IMR-90 (cell line): Measurements from ENCODE around the gene NBEA. TPM values are rescaled to one million over a fixed set of nuclear protein-coding genes. Genes with fewer than 3 reads are reported as not detected.

ENCODE experiments used
- ATAC-seq: fragments of 200-7000 bp; cut with Tn5 transposase; 2 replicates; pipeline ENCODE4 v1.9.1; 2020; ENCODE audit warnings: low read depth, mild to moderate bottlenecking, moderate library complexity
- BruUV-seq: library from RNA; stranded (reverse); fragments of 400-500 nt; replicated peaks from 2 replicates; lab custom pipeline; 2021; lab: Mats Ljungman, UMichigan
- CTCF ChIA-PET: fragments of 300-600 bp; formaldehyde crosslinking; extraction: SDS; loops from one replicate; lab custom pipeline; 2021; ENCODE audit warnings: antibody characterized with exemption; lab: Yijun Ruan, JAX
- POLR2A ChIA-PET: fragments of 300-600 bp; sonication (Branson Sonifier 250); formaldehyde crosslinking; loops from one replicate; lab custom pipeline; 2022; ENCODE audit warnings: antibody characterized with exemption; ENCODE audit not compliant: unreplicated experiment; lab: Charles Lee
- DNase-seq: peaks from one replicate; pipeline ENCODE4 v3.0.0; 2013
- H2AFZ ChIP-seq: replicated peaks from 2 replicates; pipeline ENCODE3; 2013; ENCODE audit warnings: low read length, mild to moderate bottlenecking; ENCODE audit not compliant: poor library complexity
- H2AK5ac ChIP-seq: 2 replicates; pipeline ENCODE4 v1.6.1; 2013; ENCODE audit warnings: low read depth, low read length, inconsistent platforms
- H2AK9ac ChIP-seq: replicated peaks from 2 replicates; pipeline ENCODE3; 2013; ENCODE audit warnings: mild to moderate bottlenecking, low read depth, low read length, moderate library complexity; ENCODE audit not compliant: poor library complexity
- H2BK120ac ChIP-seq: 2 replicates; pipeline ENCODE4 v1.6.1; 2013; ENCODE audit warnings: low read depth, low read length, inconsistent platforms
- H2BK15ac ChIP-seq: 3 replicates; pipeline ENCODE4 v1.6.1; 2013; ENCODE audit warnings: low read depth, low read length, inconsistent platforms
- H2BK20ac ChIP-seq: 2 replicates; pipeline ENCODE4 v1.6.1; 2013; ENCODE audit warnings: low read depth, mild to moderate bottlenecking, inconsistent platforms, low read length, moderate library complexity
- H2BK5ac ChIP-seq: 2 replicates; pipeline ENCODE4 v1.6.1; 2013; ENCODE audit warnings: mild to moderate bottlenecking, low read depth, low read length, inconsistent platforms; ENCODE audit not compliant: poor library complexity, severe bottlenecking
- H3K14ac ChIP-seq: replicated peaks from 2 replicates; pipeline ENCODE4 v1.6.1; 2013; ENCODE audit warnings: low read depth, low read length, inconsistent platforms
- H3K18ac ChIP-seq: 2 replicates; pipeline ENCODE4 v1.6.1; 2013; ENCODE audit warnings: low read depth, low read length, control low read depth
- H3K23ac ChIP-seq: 2 replicates; pipeline ENCODE4 v1.6.1; 2013; ENCODE audit warnings: low read depth, low read length, inconsistent platforms
- H3K27ac ChIP-seq: 2 replicates; pipeline ENCODE4 v1.5.1; 2013; ENCODE audit warnings: mild to moderate bottlenecking, control low read depth, low read length; ENCODE audit not compliant: insufficient read depth
- H3K27me3 ChIP-seq: 2 replicates; pipeline ENCODE4 v1.6.1; 2013; ENCODE audit warnings: low read length; ENCODE audit not compliant: control insufficient read depth, insufficient read depth
- H3K36me3 ChIP-seq: 2 replicates; pipeline ENCODE4 v1.6.1; 2013; ENCODE audit warnings: low read length, mixed read lengths; ENCODE audit not compliant: control insufficient read depth, insufficient read depth
- H3K4ac ChIP-seq: 2 replicates; pipeline ENCODE4 v1.6.1; 2013; ENCODE audit warnings: low read depth, low read length, inconsistent platforms
- H3K4me1 ChIP-seq: 2 replicates; pipeline ENCODE4 v1.6.1; 2013; ENCODE audit warnings: low read length, mixed read lengths; ENCODE audit not compliant: control insufficient read depth, insufficient read depth
- H3K4me2 ChIP-seq: 2 replicates; pipeline ENCODE4 v1.6.1; 2013; ENCODE audit warnings: low read depth, mild to moderate bottlenecking, control low read depth, low read length, moderate library complexity
- H3K4me3 ChIP-seq: 2 replicates; pipeline ENCODE4 v1.5.1; 2013; ENCODE audit warnings: low read depth, mild to moderate bottlenecking, control low read depth, low read length, moderate library complexity; ENCODE audit not compliant: insufficient read depth
- H3K56ac ChIP-seq: 2 replicates; pipeline ENCODE4 v1.6.1; 2013; ENCODE audit warnings: low read length, inconsistent platforms; ENCODE audit not compliant: insufficient read depth; ENCODE audit errors: extremely low read depth
- H3K79me1 ChIP-seq, 2 experiments: 2 replicates each; pipeline ENCODE4 v1.6.1; 2013; ENCODE audit warnings: low read length in 2 of 2, inconsistent platforms in 1 of 2, low read depth in 1 of 2
- H3K9ac ChIP-seq: 2 replicates; pipeline ENCODE4 v1.6.1; 2013; ENCODE audit warnings: low read depth, low read length, control low read depth
- H3K9me1 ChIP-seq: 2 replicates; pipeline ENCODE4 v1.6.1; 2013; ENCODE audit warnings: low read length, inconsistent platforms; ENCODE audit not compliant: insufficient read depth
- H3K9me3 ChIP-seq: 2 replicates; pipeline ENCODE4 v1.6.1; 2013; ENCODE audit warnings: low read length; ENCODE audit not compliant: control insufficient read depth, insufficient read depth
- H4K20me1 ChIP-seq: 2 replicates; pipeline ENCODE4 v1.6.1; 2013; ENCODE audit warnings: low read length, inconsistent platforms; ENCODE audit not compliant: insufficient read depth
- H4K5ac ChIP-seq: 2 replicates; pipeline ENCODE4 v1.6.1; 2013; ENCODE audit warnings: mild to moderate bottlenecking, low read depth, low read length, control low read depth
- H4K8ac ChIP-seq, 2 experiments: 2 replicates each; pipeline ENCODE4 v1.6.1; 2013; ENCODE audit warnings: low read depth in 2 of 2, low read length in 2 of 2, control low read depth in 1 of 2, inconsistent platforms in 1 of 2
- H4K91ac ChIP-seq: 2 replicates; pipeline ENCODE4 v1.6.1; 2013; ENCODE audit warnings: low read depth, low read length, inconsistent platforms; ENCODE audit not compliant: insufficient read depth
- BHLHE40 ChIP-seq: fragments of 150-350 bp; IDR thresholded peaks from 2 replicates; pipeline ENCODE4 v1.6.1; 2016; ENCODE audit warnings: mild to moderate bottlenecking, low read depth, low read length
- CEBPB ChIP-seq: IDR thresholded peaks from 2 replicates; pipeline ENCODE4 v1.6.1; 2012; ENCODE audit warnings: low read depth, low read length, improper control_type of control experiment
- CHD1 ChIP-seq: IDR thresholded peaks from 2 replicates; pipeline ENCODE4 v1.6.1; 2012; ENCODE audit warnings: low read depth, low read length, improper control_type of control experiment
- FOS ChIP-seq: fragments of 150-350 bp; IDR thresholded peaks from 2 replicates; pipeline ENCODE4 v1.6.1; 2016; ENCODE audit warnings: low read depth, low read length
- MAFK ChIP-seq: IDR thresholded peaks from 2 replicates; pipeline ENCODE4 v1.6.1; 2012; ENCODE audit warnings: low read depth, low read length, improper control_type of control experiment
- MAZ ChIP-seq: IDR thresholded peaks from 2 replicates; pipeline ENCODE4 v1.6.1; 2012; ENCODE audit warnings: low read depth, mild to moderate bottlenecking, low read length, improper control_type of control experiment, moderate library complexity, borderline replicate concordance
- MXI1 ChIP-seq: IDR thresholded peaks from 2 replicates; pipeline ENCODE4 v1.6.1; 2012; ENCODE audit warnings: low read depth, mild to moderate bottlenecking, low read length, moderate library complexity, borderline replicate concordance
- NFE2L2 ChIP-seq: fragments of 150-350 bp; IDR thresholded peaks from 2 replicates; pipeline ENCODE4 v1.6.1; 2016; ENCODE audit warnings: low read depth, mild to moderate bottlenecking, low read length
- POLR2A ChIP-seq: IDR thresholded peaks from 2 replicates; pipeline ENCODE4 v1.6.1; 2012; ENCODE audit warnings: mild to moderate bottlenecking, low read depth, low read length
- RAD21 ChIP-seq: IDR thresholded peaks from 2 replicates; pipeline ENCODE4 v1.6.1; 2012; ENCODE audit warnings: low read length, improper control_type of control experiment
- RCOR1 ChIP-seq: IDR thresholded peaks from 2 replicates; pipeline ENCODE4 v1.6.1; 2012; ENCODE audit warnings: mild to moderate bottlenecking, low read length, improper control_type of control experiment; ENCODE audit not compliant: insufficient replicate concordance
- RFX5 ChIP-seq: IDR thresholded peaks from 2 replicates; pipeline ENCODE4 v1.8.0; 2012; ENCODE audit warnings: low read depth, mild to moderate bottlenecking, low read length, moderate library complexity
- SMC3 ChIP-seq: fragments of 150-350 bp; IDR thresholded peaks from 2 replicates; pipeline ENCODE4 v1.6.1; 2016; ENCODE audit warnings: low read depth, mild to moderate bottlenecking, antibody characterized with exemption, low read length, moderate library complexity
- WGBS, 2 experiments: methylation state at CpG; one replicate each; pipeline versions ENCODE4 v1.1.5 to v1.1.7; 2013; ENCODE audit warnings: missing lambda C conversion rate in 2 of 2; ENCODE audit not compliant: insufficient read length in 1 of 2; ENCODE audit errors: extremely low coverage in 2 of 2; 5-methylcytosine and 5-hydroxymethylcytosine counted together
- dilution Hi-C: fragments of 300-500 bp; cut with HindIII; formaldehyde crosslinking; loops from one replicate; pipeline ENCODE4 v1.14.3; 2018; ENCODE audit warnings: low sequenced_read_pairs; ENCODE audit not compliant: unreplicated experiment
- in situ Hi-C: fragments of 300-500 bp; cut with MboI; formaldehyde crosslinking; loops from 3 replicates; pipeline ENCODE4 v1.14.3; 2019; ENCODE audit warnings: low sequenced_read_pairs, inconsistent platforms, mixed read lengths
- intact Hi-C: fragments of 100-400 bp; cut with micrococcal nuclease; formaldehyde crosslinking; loops from 2 replicates; pipeline ENCODE4 v1.10.0; 2022
- polyA plus RNA-seq, 3 experiments: library from polyadenylated mRNA; depleted of rRNA; stranded (reverse); fragments of >200 nt; gene quantifications; 2 replicates each; pipeline ENCODE4 v1.2.3, GENCODE V29; 2012; ENCODE audit warnings: low replicate concordance in 1 of 3
- total RNA-seq: library from RNA; depleted of rRNA; stranded (reverse); fragments of >200 nt; gene quantifications from 2 replicates; pipeline ENCODE4 v1.2.3, GENCODE V29; 2012
- TF ChIP-seq, protein P1 (sequence below): conservative IDR thresholded peaks from 2 replicates; pipeline ENCODE4 v1.5.1; 2012; ENCODE audit warnings: mild to moderate bottlenecking, low read depth, low read length, improper control_type of control experiment
- TF ChIP-seq, protein P2 (sequence below): fragments of 150-350 bp; IDR thresholded peaks from 2 replicates; pipeline ENCODE4 v1.6.1; 2017; ENCODE audit warnings: mild to moderate bottlenecking, antibody characterized with exemption, low read length, low read depth
- TF ChIP-seq, protein P3 (sequence below): fragments of 150-350 bp; IDR thresholded peaks from 2 replicates; pipeline ENCODE4 v1.6.1; 2016; ENCODE audit warnings: low read depth, mild to moderate bottlenecking, low read length, moderate library complexity, borderline replicate concordance

Gene NBEA
- total and polyA plus RNA-seq, 2 of the 4 experiments (the other 2 are of a cell fraction): 0.82 to 2.2 TPM

DNA sequence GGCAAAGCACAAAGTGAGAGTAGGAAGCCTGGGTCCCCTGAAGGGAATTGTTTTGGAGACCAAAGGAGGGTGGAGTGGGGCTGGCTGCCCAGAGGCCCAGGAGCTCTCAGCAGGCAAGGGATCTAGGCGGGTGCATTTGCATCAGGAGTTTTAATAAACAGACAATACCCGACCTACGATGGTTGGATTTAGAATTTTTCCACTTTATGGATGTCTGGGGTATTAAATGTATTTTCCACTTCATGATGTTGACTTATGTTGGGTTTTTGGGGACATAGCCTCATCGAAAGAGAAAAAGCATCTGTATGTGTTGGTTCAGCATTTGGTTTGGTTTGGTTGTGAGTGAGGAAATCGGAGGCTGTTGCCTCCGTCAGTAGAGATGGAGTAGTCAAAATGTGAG lies 739.6 kb downstream of the NBEA start:
- Histone ChIP-seq H4K91ac (no peak overlapping the region), H2BK5ac (no peak overlapping the region), H3K9ac (no peak overlapping the region), H2BK15ac (no peak overlapping the region), H2AK9ac (no peak overlapping the region), H2BK120ac (no peak overlapping the region), H3K56ac (no peak overlapping the region), H3K4me3 (no peak overlapping the region), H4K20me1 (no peaks in the 10 kb centered on the region), H3K36me3 (no peaks in the 10 kb centered on the region), H3K9me3 (peaks cover 3% of the 10 kb centered on the region), H2AK5ac (no peak overlapping the region), H2BK20ac (no peak overlapping the region), H3K23ac (no peak overlapping the region), H3K4ac (no peak overlapping the region), H3K14ac (no peak overlapping the region), H3K27ac (no peak overlapping the region), H3K9me1 (no peaks in the 10 kb centered on the region), H3K4me2 (no peak overlapping the region), H3K27me3 (peaks cover 6% of the 10 kb centered on the region), H4K5ac (no peak overlapping the region), H3K18ac (no peak overlapping the region), H2AFZ (no peak overlapping the region), H4K8ac (no peak overlapping the region), H3K4me1 (no peaks in the 10 kb centered on the region), H3K79me1 (no peaks in the 10 kb centered on the region)
- dilution Hi-C loops (no loop called here), intact Hi-C loops (no loop called here), in situ Hi-C loops (no loop called here)
- ATAC-seq (no peak), DNase-seq (no peak)
- CTCF ChIA-PET: no interaction called here
- WGBS, 2 experiments: 100% methylated on average over 2 of the region's 6 CpGs; no CpG with 5 or more reads in 1 of the 2 experiments
- POLR2A ChIA-PET: no interaction called here
- TF ChIP-seq RAD21: no peak
- no peak for TF ChIP-seq FOS
- TF ChIP-seq, protein P1, sequence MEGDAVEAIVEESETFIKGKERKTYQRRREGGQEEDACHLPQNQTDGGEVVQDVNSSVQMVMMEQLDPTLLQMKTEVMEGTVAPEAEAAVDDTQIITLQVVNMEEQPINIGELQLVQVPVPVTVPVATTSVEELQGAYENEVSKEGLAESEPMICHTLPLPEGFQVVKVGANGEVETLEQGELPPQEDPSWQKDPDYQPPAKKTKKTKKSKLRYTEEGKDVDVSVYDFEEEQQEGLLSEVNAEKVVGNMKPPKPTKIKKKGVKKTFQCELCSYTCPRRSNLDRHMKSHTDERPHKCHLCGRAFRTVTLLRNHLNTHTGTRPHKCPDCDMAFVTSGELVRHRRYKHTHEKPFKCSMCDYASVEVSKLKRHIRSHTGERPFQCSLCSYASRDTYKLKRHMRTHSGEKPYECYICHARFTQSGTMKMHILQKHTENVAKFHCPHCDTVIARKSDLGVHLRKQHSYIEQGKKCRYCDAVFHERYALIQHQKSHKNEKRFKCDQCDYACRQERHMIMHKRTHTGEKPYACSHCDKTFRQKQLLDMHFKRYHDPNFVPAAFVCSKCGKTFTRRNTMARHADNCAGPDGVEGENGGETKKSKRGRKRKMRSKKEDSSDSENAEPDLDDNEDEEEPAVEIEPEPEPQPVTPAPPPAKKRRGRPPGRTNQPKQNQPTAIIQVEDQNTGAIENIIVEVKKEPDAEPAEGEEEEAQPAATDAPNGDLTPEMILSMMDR: no peak
- no peak for TF ChIP-seq SMC3
- TF ChIP-seq POLR2A: no peak
- TF ChIP-seq, protein P2, sequence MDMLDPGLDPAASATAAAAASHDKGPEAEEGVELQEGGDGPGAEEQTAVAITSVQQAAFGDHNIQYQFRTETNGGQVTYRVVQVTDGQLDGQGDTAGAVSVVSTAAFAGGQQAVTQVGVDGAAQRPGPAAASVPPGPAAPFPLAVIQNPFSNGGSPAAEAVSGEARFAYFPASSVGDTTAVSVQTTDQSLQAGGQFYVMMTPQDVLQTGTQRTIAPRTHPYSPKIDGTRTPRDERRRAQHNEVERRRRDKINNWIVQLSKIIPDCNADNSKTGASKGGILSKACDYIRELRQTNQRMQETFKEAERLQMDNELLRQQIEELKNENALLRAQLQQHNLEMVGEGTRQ: no peak
- no peak for TF ChIP-seq MAZ
- no peak for TF ChIP-seq RCOR1
- TF ChIP-seq, protein P3, sequence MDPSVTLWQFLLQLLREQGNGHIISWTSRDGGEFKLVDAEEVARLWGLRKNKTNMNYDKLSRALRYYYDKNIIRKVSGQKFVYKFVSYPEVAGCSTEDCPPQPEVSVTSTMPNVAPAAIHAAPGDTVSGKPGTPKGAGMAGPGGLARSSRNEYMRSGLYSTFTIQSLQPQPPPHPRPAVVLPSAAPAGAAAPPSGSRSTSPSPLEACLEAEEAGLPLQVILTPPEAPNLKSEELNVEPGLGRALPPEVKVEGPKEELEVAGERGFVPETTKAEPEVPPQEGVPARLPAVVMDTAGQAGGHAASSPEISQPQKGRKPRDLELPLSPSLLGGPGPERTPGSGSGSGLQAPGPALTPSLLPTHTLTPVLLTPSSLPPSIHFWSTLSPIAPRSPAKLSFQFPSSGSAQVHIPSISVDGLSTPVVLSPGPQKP: no peak
- TF ChIP-seq MAFK: no peak
- no peak for TF ChIP-seq NFE2L2
- no peak for TF ChIP-seq BHLHE40
- no peak for TF ChIP-seq MXI1
- no peak for TF ChIP-seq RFX5
- TF ChIP-seq CEBPB: no peak
- TF ChIP-seq CHD1: no peak
- BruUV-seq: no TSS peak
